OCI-LY3 (cell line): Measurements from ENCODE around the gene ASPA.

Experiments
- H2AFZ ChIP-seq: fragments of 200-600, 300-600 bp; shearing (Covaris generic); 2 replicates; pipeline ENCODE4 v1.6.0; 2014; ENCODE audit warnings: antibody characterized with exemption, low read depth, low read length
- H3K27ac ChIP-seq: fragments of 200-600, 300-600 bp; sonication (generic); 2 replicates; pipeline ENCODE4 v1.5.1; 2014; ENCODE audit warnings: mild to moderate bottlenecking, low read length, moderate library complexity, mixed read lengths
- H3K27me3 ChIP-seq: fragments of 200-600, 300-600 bp; sonication (generic); 2 replicates; pipeline ENCODE4 v1.6.1; 2014; ENCODE audit warnings: low read depth, low read length, mixed read lengths
- H3K36me3 ChIP-seq: fragments of 200-600, 300-600 bp; sonication (generic); replicated peaks from 2 replicates; pipeline ENCODE3; 2014; ENCODE audit warnings: low read depth, low read length, mixed read lengths
- H3K4me1 ChIP-seq: fragments of 300-600, 200-600 bp; sonication (generic); 2 replicates; pipeline ENCODE4 v1.6.1; 2014; ENCODE audit warnings: low read length, mixed read lengths
- H3K4me2 ChIP-seq: fragments of 200-600, 300-600 bp; sonication (generic); 2 replicates; pipeline ENCODE4 v1.6.1; 2014; ENCODE audit warnings: low read length, mixed read lengths
- H3K4me3 ChIP-seq: fragments of 300-600, 200-600 bp; sonication (generic); 2 replicates; pipeline ENCODE4 v1.5.1; 2014; ENCODE audit warnings: antibody characterized with exemption, mild to moderate bottlenecking, low read length, moderate library complexity
- H3K79me2 ChIP-seq: fragments of 300-600, 200-600 bp; shearing (Covaris generic); 2 replicates; pipeline ENCODE4 v1.6.1; 2014; ENCODE audit warnings: mild to moderate bottlenecking, low read length, mixed read lengths
- H3K9ac ChIP-seq: fragments of 300-600, 200-600 bp; shearing (Covaris generic); 2 replicates; pipeline ENCODE4 v1.6.0; 2014; ENCODE audit warnings: mild to moderate bottlenecking, low read length, moderate library complexity
- H3K9me3 ChIP-seq: fragments of 200-600, 300-600 bp; shearing (Covaris generic); 2 replicates; pipeline ENCODE4 v1.6.1; 2014; ENCODE audit warnings: low read length, mixed read lengths; ENCODE audit not compliant: insufficient read depth
- H4K20me1 ChIP-seq: fragments of 200-600, 300-600 bp; sonication (generic); 2 replicates; pipeline ENCODE4 v1.6.1; 2016; ENCODE audit warnings: low read length, mixed read lengths; ENCODE audit not compliant: insufficient read depth
- CTCF ChIP-seq: fragments of 200-600, 300-600 bp; sonication (generic); IDR thresholded peaks from 2 replicates; pipeline ENCODE4 v1.5.1; 2014; ENCODE audit warnings: antibody characterized with exemption, low read length, low read depth
- EZH2phosphoT487 ChIP-seq: fragments of 200-600 bp; shearing (Covaris generic); IDR thresholded peaks from 2 replicates; pipeline ENCODE4 v1.6.1; 2018; ENCODE audit warnings: antibody characterized with exemption, mixed run types, low read depth

ASPA gene

GRCh38 chr17:3524024-3524423 is 48.2 kb downstream of the ASPA start:
- Histone ChIP-seq H3K36me3 (no peaks in the 10 kb centered on the region), H3K4me3 (no peak overlapping the region), H2AFZ (no peak overlapping the region), H3K27me3 (no peaks in the 10 kb centered on the region), H3K79me2 (no peaks in the 10 kb centered on the region), H3K9me3 (no peaks in the 10 kb centered on the region), H3K9ac (no peak overlapping the region), H3K27ac (no peak overlapping the region), H3K4me1 (no peaks in the 10 kb centered on the region), H4K20me1 (no peaks in the 10 kb centered on the region), H3K4me2 (no peak overlapping the region)
- TF ChIP-seq CTCF, result no peak
- TF ChIP-seq EZH2phosphoT487, result no peak

- Histone ChIP-seq H3K79me2 (no peaks in the 10 kb centered on the region), H3K9me3 (no peaks in the 10 kb centered on the region), H3K9ac (no peak overlapping the region), H3K36me3 (no peaks in the 10 kb centered on the region), H3K27ac (no peak overlapping the region), H3K4me3 (no peak overlapping the region), H3K27me3 (no peaks in the 10 kb centered on the region), H3K4me2 (no peak overlapping the region), H2AFZ (no peak overlapping the region), H3K4me1 (no peaks in the 10 kb centered on the region), H4K20me1 (no peaks in the 10 kb centered on the region)
- TF ChIP-seq EZH2phosphoT487, result no peak
- TF ChIP-seq CTCF, result no peak
These were observed 50.7 kb downstream of the ASPA start for GRCh38 chr17:3526491-3526890.

- H2AFZ ChIP-seq, result no peak overlapping the region
- H3K36me3 ChIP-seq, result no peaks in the 10 kb centered on the region
- no peaks in the 10 kb centered on the region for H3K27me3 ChIP-seq
- no peak overlapping the region for H3K4me3 ChIP-seq
- no peak overlapping the region for H3K4me2 ChIP-seq
- H3K9ac ChIP-seq, result no peak overlapping the region
- H3K4me1 ChIP-seq, result no peaks in the 10 kb centered on the region
- H3K9me3 ChIP-seq, result no peaks in the 10 kb centered on the region
- TF ChIP-seq EZH2phosphoT487, result no peak
- TF ChIP-seq CTCF, result no peak
- H3K79me2 ChIP-seq, result no peaks in the 10 kb centered on the region
- H3K27ac ChIP-seq, result no peak overlapping the region
- H4K20me1 ChIP-seq, result no peaks in the 10 kb centered on the region
These were observed 51.2 kb downstream of the ASPA start for GRCh38 chr17:3526971-3527370.

GRCh38 chr17:3527468-3527867 is 51.7 kb downstream of the ASPA start:
- no peaks in the 10 kb centered on the region for H3K79me2 ChIP-seq
- no peak for TF ChIP-seq EZH2phosphoT487
- no peak overlapping the region for H2AFZ ChIP-seq
- H3K9ac ChIP-seq, result no peak overlapping the region
- H3K4me1 ChIP-seq, result no peaks in the 10 kb centered on the region
- no peak overlapping the region for H3K27ac ChIP-seq
- H3K36me3 ChIP-seq, result no peaks in the 10 kb centered on the region
- H3K4me3 ChIP-seq, result no peak overlapping the region
- H4K20me1 ChIP-seq, result no peaks in the 10 kb centered on the region
- no peak overlapping the region for H3K4me2 ChIP-seq
- H3K9me3 ChIP-seq, result no peaks in the 10 kb centered on the region
- H3K27me3 ChIP-seq, result no peaks in the 10 kb centered on the region

GRCh38 chr17:3527896-3528295 is 52.1 kb downstream of the ASPA start:
- H3K4me2 ChIP-seq, result no peak overlapping the region
- no peak overlapping the region for H3K9ac ChIP-seq
- no peak for TF ChIP-seq CTCF
- H3K4me3 ChIP-seq, result no peak overlapping the region
- H3K27ac ChIP-seq, result no peak overlapping the region
- no peaks in the 10 kb centered on the region for H3K79me2 ChIP-seq
- no peaks in the 10 kb centered on the region for H3K4me1 ChIP-seq
- H2AFZ ChIP-seq, result no peak overlapping the region
- H3K9me3 ChIP-seq, result no peaks in the 10 kb centered on the region
- H4K20me1 ChIP-seq, result no peaks in the 10 kb centered on the region
- H3K27me3 ChIP-seq, result no peaks in the 10 kb centered on the region
- H3K36me3 ChIP-seq, result no peaks in the 10 kb centered on the region
